Cardiac ventricle fibroblast (primary cell): ENCODE measurements around the gene NUDC. TPM values are rescaled to one million over a fixed set of nuclear protein-coding genes. Genes with fewer than 3 reads are reported as not detected.

Experiments
- total RNA-seq: library from RNA; depleted of rRNA; stranded (reverse); fragments of >200 nt; gene quantifications from 2 replicates; pipeline ENCODE4 v1.2.3, GENCODE V29; 2015

The NUDC gene
- total RNA-seq = 48.2 and 50.8 TPM in 2 replicates

DNA sequence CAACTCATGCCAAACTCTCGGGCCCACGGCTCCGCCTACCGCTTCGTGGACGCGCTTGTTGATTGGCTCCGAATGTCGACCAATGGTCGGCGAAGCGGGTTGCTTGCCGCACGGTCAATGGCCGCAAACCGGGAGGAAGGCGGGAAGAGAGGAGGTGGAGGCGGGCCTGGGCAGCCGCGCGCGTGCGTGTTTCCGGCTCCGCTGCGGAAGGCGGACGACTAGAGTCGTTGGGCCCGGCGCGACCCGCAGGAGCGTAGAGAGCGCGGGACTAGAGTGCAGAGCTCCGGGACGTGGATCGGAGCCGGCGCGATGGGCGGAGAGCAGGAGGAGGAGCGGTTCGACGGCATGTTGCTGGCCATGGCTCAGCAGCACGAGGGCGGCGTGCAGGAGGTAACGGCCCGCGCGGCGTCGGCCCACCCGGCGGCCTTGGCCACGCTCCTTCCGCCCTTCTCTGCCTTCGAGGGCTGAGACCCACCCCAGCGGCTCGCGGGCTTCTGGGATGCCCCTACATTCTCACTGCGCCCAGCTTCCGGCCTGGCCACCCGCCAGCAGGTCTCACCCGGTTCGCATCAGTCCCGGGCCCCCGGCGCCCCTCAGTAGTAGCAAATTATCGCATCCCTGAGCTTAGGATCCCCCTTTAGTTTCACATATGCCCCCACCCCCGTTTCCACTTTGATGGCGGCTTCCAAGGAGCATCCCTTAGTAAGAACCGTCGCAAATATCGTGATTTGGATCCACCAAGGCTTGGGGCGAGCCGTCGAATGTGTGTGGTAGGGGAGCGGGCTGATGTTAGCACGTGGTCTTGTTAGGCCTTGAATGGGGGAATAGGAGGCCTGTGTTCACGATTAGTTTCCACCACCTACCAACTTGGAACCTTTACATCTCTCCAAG lies at the start of gene NUDC:
TSS of gene NUDC (plus strand) at position 204 of the 891 bp plus-strand sequence. CDS start at position 310, 106 bp downstream.

DNA sequence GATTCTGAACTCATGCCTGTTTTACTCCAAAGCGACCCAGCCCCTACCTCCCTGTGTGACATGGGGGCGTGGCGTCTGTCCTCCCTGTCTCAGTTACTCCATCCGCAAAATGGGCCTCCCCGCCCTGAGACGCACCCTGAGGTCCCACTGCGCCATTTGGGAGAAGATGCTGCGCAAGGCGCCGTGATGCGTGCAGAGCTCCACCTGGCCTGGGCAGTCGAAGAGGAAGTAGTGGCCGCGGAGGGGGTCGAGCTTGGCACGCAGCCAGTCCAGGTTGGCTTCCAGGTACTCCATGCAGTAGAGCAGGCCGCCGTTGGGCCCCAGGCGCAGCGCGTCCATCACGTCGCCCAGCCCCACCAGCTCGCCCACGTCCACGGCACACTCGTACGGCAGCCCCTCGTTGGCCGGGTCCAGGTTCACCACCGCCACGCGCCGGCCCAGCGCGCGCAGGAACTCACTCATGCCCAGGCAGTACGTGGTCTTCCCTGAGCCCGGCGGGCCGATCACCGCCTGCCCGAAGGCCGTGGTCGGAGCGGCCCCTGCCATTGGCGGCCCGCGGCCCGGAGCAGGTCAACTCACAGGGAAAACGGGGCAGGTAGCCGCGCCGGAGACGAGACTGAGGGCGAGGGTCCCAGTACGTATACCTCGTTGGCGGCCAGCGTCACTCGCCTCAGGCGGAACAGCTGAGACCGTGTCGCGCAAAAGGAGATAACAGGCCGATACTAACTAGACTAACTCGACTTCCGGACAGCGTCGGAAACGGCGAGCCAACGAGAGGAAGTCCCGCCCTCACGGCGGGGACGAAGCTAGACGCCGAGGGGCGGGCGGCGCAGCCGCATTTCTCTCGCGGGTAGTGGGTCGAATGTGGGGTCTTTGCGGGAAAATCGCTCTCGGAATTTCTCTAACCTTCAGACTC lies 31.7 kb upstream of the NUDC start, which contains the start of gene GPN2:
TSS of gene GPN2 (minus strand) at position 733 of the 916 bp plus-strand sequence. CDS start at position 546, 187 bp downstream.

DNA sequence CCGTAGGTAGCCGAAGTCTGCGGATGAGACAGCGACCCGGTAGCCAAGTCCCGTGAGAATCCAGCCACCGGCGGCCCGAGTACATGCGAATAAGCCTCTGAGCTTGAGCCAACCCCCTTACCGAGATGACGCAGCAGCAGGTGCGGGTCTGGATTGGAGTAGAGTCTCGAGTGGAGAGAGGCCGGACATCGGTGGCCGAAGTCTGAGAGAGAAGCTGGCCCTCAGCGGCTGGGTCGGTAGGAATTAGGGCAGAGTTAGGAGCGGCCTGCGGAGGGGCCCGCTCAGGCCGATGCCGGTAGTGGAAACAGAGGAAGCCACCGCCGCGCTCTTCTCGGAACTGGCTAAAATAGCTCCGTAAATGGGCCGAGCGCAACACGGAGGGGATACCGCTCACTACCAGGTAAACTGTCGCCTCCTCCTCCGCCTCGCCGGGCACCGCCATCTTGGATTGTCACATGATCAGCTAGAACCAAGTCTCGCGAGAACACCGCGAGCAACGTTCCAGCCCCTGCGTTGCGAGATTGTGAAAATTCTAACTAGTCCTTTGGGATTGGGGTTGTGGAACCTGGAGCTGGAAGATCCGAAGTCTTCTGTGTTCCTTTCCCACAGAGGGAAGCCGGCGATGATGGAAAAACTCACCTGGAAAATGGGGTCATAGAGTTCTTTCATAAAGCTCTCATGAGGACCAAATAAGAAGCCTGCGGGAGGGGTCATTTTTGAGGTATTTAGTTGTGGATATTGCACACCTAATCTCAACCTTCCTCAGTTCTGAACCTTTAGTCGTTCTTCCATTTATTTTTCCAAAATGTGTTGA lies 21.3 kb upstream of the NUDC start, which contains the start of gene GPATCH3:
TSS of gene GPATCH3 (minus strand) at position 467 of the 814 bp plus-strand sequence. CDS start at position 442, 25 bp downstream.

DNA sequence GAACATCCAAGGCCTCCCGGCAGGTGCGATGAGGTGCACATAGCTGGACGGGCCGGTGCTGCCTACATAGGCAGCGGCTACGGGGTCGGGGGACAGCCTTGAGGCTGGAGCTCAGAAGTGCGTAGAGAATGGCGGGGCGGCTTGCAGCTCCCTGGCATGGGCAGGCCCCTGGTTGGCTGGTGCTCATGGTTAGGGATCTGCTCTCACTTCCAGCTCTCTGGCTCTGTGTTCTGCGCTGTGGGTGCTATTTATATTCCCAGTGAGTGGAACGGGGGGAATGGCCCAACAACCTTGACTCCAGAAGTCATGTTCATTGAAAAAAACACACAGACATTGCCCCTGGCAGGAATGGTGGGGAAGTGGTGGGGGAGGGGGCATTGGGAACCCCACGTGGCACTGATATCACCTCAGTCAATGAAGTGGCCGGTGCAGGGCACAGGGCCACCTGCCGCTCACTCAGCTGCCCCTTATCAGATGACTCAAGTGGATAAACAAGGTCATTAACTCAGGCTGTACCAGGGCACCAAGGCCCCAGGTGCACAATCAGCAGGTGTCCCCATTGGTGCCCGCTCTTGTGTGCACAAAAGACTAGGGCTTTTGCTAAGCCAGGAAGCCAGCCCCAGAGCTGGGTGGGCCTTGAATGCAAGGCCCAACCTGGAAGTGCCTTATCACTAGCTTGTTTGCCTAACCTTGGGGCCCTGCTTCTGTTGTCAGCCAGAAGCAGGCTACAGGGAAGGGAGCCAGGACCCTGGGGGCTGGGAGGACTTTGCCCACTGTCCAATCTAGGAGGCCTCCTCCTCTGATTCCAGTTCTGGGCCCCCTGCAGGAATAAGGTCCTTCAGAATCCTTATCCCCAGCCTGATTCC lies 7.6 kb upstream of the NUDC start, which contains the start of gene NR0B2:
TSS of gene NR0B2 (minus strand) at position 222 of the 866 bp plus-strand sequence. CDS start at position 187, 35 bp downstream.

DNA sequence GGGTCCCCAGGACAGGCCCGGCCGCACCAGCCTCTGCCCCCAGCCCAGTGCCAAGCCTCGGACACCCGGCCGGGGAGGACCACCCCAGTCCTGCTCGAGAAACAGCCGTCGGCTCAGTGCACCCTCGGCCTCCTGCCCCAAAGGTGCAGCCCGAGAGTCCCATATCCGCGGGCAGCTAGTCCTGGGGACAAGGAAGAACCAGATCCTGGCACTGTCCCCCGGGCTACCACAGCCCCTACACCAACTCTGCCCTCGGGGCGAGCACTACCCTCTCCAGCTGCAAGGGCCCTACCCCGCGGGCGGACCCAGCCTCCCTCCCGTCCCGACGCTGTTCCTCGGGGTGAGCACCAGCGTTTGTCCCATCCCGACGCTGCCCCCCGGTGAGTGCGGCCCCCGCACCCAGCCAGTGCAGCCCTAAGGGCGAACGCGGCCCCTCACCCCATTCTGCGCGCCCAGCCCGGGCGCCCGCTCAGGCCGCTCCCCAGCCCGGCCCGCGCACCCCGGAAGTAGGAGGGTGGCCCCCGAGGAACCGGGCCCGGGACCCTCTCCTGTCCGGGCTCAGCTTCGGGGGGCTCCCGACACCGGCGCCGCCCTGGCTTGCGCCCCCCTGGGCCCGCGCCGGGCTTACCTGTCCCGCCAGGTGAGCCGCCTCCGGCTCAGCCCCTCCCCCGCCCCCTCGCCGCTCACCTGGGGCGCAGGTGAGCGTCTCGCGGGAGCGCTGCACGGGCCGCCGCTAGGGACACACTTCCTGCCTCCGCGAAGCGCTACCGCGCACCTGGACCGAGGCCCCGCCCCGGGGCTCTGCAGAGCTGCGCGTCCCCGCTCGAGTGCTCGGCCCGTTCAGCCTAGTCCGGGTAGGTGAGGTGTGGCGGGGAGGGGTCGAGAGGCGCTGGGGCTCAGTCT lies 38.4 kb downstream of the NUDC start, which contains the start of gene KDF1:
TSS of gene KDF1 (minus strand) at position 747 of the 903 bp plus-strand sequence. CDS start 8,088 bp downstream, outside the sequence.

DNA sequence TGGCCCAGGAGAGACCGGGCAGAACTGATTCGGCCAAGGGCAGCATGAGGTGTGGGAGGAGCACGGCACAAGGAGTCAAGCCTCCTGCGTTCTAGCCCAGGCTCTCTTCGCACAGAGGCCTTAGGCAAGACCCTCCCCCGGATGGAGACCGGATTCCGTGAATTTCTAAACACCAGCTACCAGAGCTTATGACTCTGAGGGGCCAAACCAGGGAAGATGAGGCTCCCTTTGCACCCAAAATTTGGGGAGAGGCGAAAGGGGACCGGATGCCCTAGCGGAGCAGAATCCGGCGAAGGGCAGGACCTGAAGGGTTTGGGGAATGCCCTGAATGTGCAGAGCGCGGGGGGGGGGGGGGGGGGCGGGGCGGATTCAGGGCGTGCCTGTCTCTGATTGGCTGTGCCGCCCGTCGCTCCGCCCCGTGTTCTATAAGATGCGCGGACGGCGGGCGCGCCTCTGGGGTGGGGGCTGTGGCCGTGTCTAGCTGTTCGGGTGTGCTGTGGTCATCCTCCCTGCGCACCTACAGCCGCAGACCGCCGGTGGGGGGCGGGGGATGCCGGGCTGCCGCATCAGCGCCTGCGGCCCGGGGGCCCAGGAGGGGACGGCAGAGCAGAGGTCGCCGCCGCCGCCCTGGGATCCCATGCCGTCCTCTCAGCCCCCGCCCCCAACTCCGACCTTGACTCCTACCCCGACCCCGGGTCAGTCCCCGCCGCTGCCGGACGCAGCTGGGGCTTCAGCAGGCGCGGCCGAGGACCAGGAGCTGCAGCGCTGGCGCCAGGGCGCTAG lies 71.9 kb downstream of the NUDC start, which contains the start of gene TRNP1:
TSS of gene TRNP1 (plus strand) at position 456 of the 783 bp plus-strand sequence. CDS start at position 551, 95 bp downstream.

Other genes starting within 250 kb of the NUDC start
- gene ARID1A, start 225.7 kb upstream of the NUDC start, total RNA-seq = 20.8 and 32.6 TPM in 2 replicates
- gene PIGV, start 133.8 kb upstream of the NUDC start, total RNA-seq = 13.8 and 15.5 TPM in 2 replicates
- 4.1 and 10.5 TPM in 2 replicates for gene ZDHHC18, start 95.1 kb upstream of the NUDC start, total RNA-seq
- gene SFN, start 58.6 kb upstream of the NUDC start, total RNA-seq = not detected in 2 replicates
- 8.9 and 9.5 TPM in 2 replicates for gene GPN2, start 31.5 kb upstream of the NUDC start, total RNA-seq
- gene GPATCH3, start 21.3 kb upstream of the NUDC start, total RNA-seq = 8.4 and 9.1 TPM in 2 replicates
- 0.20 TPM in 1 of 2 replicates, not detected in the other for gene NR0B2, start 7.8 kb upstream of the NUDC start, total RNA-seq
- gene KDF1, start 38.7 kb downstream of the NUDC start, total RNA-seq = not detected in 2 replicates
- gene TRNP1, start 71.9 kb downstream of the NUDC start, total RNA-seq = 97.8 and 113 TPM in 2 replicates
- 9.7 and 12.7 TPM in 2 replicates for gene TENT5B, start 91.1 kb downstream of the NUDC start, total RNA-seq
- gene SLC9A1, start 233.4 kb downstream of the NUDC start, total RNA-seq = 24.9 and 34.8 TPM in 2 replicates